ENCODE data around the gene SLC24A3. TPM values are rescaled to one million over a fixed set of nuclear protein-coding genes. Genes with fewer than 3 reads are reported as not detected.

Gene SLC24A3
- total RNA-seq, 1 experiment from 2014 or later, result not detected

DNA sequence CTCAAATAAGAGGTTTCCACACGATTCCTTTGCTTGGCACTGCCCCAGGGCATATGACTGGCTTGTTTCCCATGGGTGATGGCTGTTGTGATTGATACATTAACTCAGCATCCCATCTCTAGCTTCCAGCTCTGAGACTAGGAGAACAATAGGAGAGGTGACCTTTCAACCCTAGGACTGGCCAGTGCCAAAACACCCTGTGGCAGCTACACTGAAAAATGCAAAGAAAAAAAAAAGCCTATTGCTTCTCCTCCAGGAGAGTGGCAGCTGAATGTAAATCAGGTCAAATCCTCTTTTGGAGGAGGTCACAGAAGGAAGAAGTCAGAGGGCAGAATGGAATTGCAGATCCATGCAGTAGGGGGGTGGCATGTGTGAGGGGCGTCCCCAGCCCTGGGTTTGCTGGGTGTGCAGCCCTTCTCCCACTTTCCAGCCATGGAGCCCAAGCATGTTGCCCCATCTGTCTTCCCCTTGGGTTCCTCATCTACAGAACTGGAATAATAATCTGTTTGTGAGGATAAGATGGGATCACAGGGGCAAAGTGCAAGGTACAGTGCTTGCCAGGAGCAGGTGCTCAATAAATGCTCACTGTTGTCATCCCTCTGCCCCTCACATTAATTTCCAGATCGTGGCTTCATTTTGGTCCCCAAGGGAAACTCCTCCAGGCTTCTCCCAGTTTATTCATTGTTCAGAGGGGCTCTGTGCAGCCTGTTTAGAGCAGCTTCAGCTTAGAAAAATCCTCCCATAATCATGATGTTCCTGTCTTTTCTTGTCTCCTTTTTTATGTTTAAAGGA lies 300.6 kb downstream of the SLC24A3 start:
- Histone ChIP-seq H3K27ac (ENCODE audit: low read length) (no peak overlapping the region), H3K27me3 (ENCODE audit: control insufficient read depth, insufficient read depth, low read length) (no peaks in the 10 kb centered on the region; the same call in 1 of the 2 replicates), H3K4me3 (ENCODE audit: low read depth in 2 of 2, low read length in 2 of 2) (no peak overlapping the region), H3K9me3 (ENCODE audit: control insufficient read depth, insufficient read depth, low read depth, low read length) (no peaks in the 10 kb centered on the region), H3K4me1 (ENCODE audit: control insufficient read depth, insufficient read depth, low read length) (no peaks in the 10 kb centered on the region), H3K36me3 (ENCODE audit: control insufficient read depth, insufficient read depth, low read length) (no peaks in the 10 kb centered on the region)
- TF ChIP-seq SIN3A (IDR thresholded peaks at IDR 0.05; ENCODE audit: borderline replicate concordance, insufficient read depth, low read depth, low read length), result no peak
- TF ChIP-seq POLR2AphosphoS5 (IDR thresholded peaks at IDR 0.05; ENCODE audit: low read depth, low read length), result no peak
- no peak for TF ChIP-seq CTCF (IDR thresholded peaks at IDR 0.05)
- no peak for TF ChIP-seq REST (IDR thresholded peaks at IDR 0.05; ENCODE audit: insufficient read depth in 1 of 2, low read depth in 2 of 2, low read length in 1 of 2)
- TF ChIP-seq TCF7L2 (IDR thresholded peaks at IDR 0.05; ENCODE audit: low read depth, low read length), result no peak
- intact Hi-C loops (cut with micrococcal nuclease; ENCODE audit: unreplicated experiment) (no loop called here), in situ Hi-C loops (cut with HindIII; ENCODE audit: low pct_unique_long_range_greater_than_20kb, low sequenced_read_pairs) (no loop called here)
- ChIA-PET POLR2A (no interaction called here), CTCF (no interaction called here)
- BruUV-seq (replicated peaks), result no TSS peak
- no peak for ATAC-seq
- DNase-seq (ENCODE audit: low read depth, low spot score), result no peak

- ChIA-PET POLR2A (no interaction called here), CTCF (no interaction called here)
- Histone ChIP-seq H3K9me3 (ENCODE audit: control insufficient read depth, insufficient read depth, low read depth, low read length) (no peaks in the 10 kb centered on the region), H3K36me3 (ENCODE audit: control insufficient read depth, insufficient read depth, low read length) (no peaks in the 10 kb centered on the region), H3K4me3 (ENCODE audit: low read depth in 2 of 2, low read length in 2 of 2) (no peak overlapping the region), H3K27ac (ENCODE audit: low read length) (no peak overlapping the region), H3K4me1 (ENCODE audit: control insufficient read depth, insufficient read depth, low read length) (no peaks in the 10 kb centered on the region), H3K27me3 (ENCODE audit: control insufficient read depth, insufficient read depth, low read length) (no peaks in the 10 kb centered on the region; the same call in 1 of the 2 replicates)
- no peak for ATAC-seq
- no peak for DNase-seq (ENCODE audit: low read depth, low spot score)
- intact Hi-C loops (cut with micrococcal nuclease; ENCODE audit: unreplicated experiment), result no loop called here
- in situ Hi-C loops (cut with HindIII; ENCODE audit: low pct_unique_long_range_greater_than_20kb, low sequenced_read_pairs), result no loop called here
- TF ChIP-seq TCF7L2 (IDR thresholded peaks at IDR 0.05; ENCODE audit: low read depth, low read length) (no peak), CTCF (IDR thresholded peaks at IDR 0.05) (no peak), SIN3A (IDR thresholded peaks at IDR 0.05; ENCODE audit: borderline replicate concordance, insufficient read depth, low read depth, low read length) (no peak), POLR2AphosphoS5 (IDR thresholded peaks at IDR 0.05; ENCODE audit: low read depth, low read length) (no peak), REST (IDR thresholded peaks at IDR 0.05; ENCODE audit: insufficient read depth in 1 of 2, low read depth in 2 of 2, low read length in 1 of 2) (no peak)
- no TSS peak for BruUV-seq (replicated peaks)
Measured at GRCh38 chr20:19515074-19515473, 302.6 kb downstream of the SLC24A3 start.

Data from Panc1 (cell line).